HG03280 (cell line): ENCODE data around the gene ZMYND8.
"Not testable (repeated sequence)": the region's sequence is repeated elsewhere in the genome, so short reads cannot be mapped to it uniquely, and the experiment has no call there.

Source experiments
- ATAC-seq: cut with Tn5 transposase; IDR thresholded peaks from one replicate; pipeline ENCODE4 v1.9.1; 2021; ENCODE audit warnings: mild to moderate bottlenecking, moderate library complexity; ENCODE audit not compliant: unreplicated experiment

ZMYND8 gene

DNA sequence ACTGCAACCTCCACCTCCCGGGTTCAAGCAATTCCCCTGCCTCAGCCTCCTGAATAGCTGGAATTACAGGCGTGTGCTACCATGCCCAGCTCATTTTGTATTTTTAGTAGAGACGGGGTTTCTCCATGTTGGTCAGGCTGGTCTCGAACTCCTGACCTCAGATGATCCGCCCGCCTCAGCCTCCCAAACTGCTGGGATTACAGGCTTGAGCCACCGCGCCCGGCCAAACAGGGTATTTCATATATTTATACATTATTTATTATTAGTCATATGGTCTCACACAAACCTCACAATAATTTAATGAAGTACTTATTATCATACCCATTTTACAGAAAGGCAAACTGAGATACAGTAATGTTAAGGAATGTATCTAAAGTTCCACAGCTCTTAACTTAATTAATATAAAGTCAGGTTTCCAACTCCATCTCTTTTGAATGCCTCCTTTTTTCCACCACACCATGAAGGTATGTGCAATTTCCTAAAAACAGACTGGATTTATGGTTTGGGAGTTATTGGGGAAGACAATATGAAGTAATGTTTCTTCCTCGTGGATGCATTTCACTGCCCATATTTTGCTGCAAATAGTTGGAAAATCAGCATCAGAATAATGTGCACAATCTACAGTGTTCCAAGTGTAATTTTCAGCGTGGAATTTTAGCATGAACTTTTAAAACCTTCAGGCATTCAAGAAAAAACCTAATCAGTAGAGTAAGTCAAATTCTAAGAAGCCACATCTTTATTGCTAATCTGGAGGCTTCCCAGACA, 65.7 kb downstream of the ZMYND8 start:
- ATAC-seq, result no peak

- no peak for ATAC-seq
These were observed 66.5 kb downstream of the ZMYND8 start for GRCh38 chr20:47290008-47290407.

- no peak for ATAC-seq
These were observed 67.4 kb downstream of the ZMYND8 start for GRCh38 chr20:47289096-47289495.

DNA sequence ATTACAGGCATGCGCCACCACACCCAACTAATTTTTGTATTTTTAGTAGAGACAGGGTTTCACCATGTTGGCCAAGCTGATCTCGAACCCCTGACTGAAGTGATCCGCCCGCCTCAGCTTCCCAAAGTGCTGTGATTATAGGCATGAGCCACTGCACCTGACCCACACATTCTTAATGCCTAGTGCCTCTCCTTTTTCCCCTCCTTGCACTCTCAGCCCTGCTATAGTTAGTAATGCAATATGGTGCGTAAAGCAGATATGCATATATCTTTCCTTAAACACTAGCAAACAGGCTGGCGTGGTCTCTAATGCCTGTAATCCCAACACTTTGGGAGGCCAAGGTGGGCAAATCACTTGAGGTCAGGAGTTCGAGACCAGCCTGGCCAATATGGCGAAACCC, 68.0 kb downstream of the ZMYND8 start:
- ATAC-seq, result not testable (repeated sequence)

- ATAC-seq, result no peak
These were observed 68.8 kb downstream of the ZMYND8 start for GRCh38 chr20:47287609-47288144.

DNA sequence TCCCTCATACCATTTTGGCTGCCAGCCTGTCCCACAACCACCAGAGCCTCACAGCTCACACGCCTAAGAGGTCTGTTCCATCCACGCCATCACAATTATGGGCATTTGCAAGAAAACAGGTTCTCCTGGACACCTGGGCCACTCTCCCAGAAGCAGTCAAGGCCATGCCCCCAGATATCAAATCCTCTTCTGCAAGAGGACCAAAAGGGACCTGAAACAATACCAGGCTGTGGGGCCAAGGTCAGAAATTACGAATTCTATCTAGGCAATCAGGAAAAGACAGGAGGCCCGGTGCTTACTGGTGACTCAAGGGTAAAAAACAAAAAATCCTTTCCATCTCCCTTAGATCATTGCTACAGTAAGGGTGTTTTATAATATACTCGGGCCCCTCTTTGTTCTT, 69.8 kb downstream of the ZMYND8 start:
- ATAC-seq, result no peak

GRCh38 chr20:47285189-47285588, 71.3 kb downstream of the ZMYND8 start:
- no peak for ATAC-seq

DNA sequence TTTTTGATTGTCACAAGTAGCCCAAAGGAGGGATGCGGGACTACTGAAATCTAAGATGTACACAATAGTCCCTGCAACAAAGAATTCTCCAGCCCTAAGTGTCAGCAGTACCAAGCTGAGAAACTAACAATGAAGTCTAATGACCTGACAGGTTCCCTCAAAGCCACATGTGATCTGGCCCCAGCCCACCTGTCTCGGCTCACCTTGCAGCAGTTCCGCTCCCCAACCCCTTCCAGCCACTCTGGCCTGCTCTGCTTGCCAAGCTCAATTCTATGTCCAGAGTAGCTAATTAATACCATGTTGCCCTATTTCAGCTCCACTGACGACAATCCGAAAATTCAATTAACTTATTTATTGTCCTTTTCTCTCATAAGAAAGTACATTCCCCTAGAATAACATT, 72.1 kb downstream of the ZMYND8 start:
- ATAC-seq, result no peak

GRCh38 chr20:47283411-47283810, 73.1 kb downstream of the ZMYND8 start:
- no peak for ATAC-seq

- no peak for ATAC-seq
These were observed 73.6 kb downstream of the ZMYND8 start for GRCh38 chr20:47282864-47283263.

GRCh38 chr20:47281376-47281775, 75.1 kb downstream of the ZMYND8 start:
- no peak for ATAC-seq

GRCh38 chr20:47280668-47281067, 75.8 kb downstream of the ZMYND8 start:
- ATAC-seq, result no peak

DNA sequence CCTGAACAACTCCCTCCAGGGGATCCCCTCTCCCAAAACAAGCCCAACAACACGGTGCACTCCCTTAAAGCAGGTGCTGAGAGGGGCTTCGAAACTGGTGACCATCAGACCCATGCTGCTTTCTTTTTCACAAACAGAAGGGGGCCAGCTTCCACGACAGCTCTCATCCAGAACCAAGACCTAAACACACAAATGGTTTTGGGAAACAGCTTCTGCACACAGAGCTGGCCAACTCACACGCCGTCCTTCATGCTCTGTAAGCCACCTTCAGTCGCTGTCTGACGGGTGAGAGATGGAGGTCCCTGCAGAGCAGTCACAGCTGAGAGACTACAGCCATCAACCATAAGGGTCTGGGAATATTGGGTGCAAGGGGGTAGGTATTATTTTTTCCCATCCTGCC, 76.3 kb downstream of the ZMYND8 start:
- ATAC-seq, result no peak

GRCh38 chr20:47278907-47279348, 77.6 kb downstream of the ZMYND8 start:
- no peak for ATAC-seq

DNA sequence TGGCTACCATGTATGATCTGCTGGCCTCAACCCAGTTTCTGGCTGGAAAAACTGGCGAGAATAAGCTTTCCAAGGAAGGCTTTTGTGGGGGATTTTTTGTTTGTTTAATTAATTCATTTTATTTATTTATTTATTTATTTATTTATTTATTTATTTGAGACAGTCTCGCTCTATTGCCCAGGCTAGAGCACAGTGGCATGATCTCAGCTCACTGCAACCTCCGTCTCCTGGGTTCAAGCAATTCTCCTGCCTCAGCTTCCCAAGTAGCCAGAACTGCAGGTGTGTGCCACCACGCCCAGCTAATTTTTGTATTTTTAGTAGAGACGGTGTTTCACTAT, 79.0 kb downstream of the ZMYND8 start:
- not testable (repeated sequence) for ATAC-seq

DNA sequence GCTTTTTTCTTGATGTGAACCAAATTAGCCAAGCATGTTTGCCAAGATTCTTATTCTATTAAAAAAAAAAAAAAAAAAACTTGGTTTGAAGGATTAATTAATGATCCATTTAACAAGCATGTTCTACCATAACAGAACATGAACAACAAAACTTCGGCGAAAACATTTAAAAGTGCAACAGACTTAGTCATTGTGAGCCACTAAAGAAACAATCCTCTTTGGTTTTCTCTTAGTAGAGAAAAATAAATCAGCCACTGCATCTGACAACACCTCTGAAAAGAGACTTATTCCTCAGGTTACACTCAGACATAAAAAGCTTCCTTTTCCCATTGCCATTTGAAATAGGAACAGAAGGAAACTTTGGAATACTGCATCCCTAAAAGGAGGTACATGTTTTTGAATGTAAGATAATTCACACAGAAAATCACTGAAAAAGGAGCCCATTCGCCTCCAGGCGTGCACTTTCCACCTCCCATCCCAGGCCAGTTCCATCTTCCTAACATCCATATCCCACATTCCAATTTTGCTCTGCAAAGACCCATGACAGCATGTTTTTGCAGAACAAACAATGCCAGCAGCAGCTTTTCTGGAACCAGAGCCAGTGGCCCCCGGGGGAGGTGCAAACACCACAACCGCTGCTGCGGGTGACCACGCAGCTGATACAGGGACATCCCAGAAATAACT, 79.5 kb downstream of the ZMYND8 start:
- no peak for ATAC-seq

DNA sequence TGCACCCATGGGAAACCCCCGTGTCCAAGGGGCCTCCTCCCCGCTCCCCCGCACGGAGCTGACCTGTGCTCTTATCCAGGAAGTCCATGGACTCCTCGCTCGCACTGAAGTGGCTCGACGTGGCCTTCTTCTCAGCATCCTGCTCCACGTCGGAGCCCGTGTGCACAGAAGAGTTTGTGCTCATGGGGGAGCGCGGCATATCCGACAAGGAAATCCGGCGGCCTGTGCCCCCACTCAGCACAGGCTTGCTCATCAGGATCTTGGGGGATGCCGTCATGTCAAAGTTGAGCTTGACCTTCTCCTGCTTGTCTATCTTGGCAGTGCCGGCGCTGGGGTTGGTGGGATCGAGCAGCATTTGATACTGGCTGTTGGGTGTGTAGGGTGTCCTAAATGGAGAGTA, 80.2 kb downstream of the ZMYND8 start:
- ATAC-seq, result no peak

GRCh38 chr20:47275548-47275947, 81.0 kb downstream of the ZMYND8 start:
- no peak for ATAC-seq

DNA sequence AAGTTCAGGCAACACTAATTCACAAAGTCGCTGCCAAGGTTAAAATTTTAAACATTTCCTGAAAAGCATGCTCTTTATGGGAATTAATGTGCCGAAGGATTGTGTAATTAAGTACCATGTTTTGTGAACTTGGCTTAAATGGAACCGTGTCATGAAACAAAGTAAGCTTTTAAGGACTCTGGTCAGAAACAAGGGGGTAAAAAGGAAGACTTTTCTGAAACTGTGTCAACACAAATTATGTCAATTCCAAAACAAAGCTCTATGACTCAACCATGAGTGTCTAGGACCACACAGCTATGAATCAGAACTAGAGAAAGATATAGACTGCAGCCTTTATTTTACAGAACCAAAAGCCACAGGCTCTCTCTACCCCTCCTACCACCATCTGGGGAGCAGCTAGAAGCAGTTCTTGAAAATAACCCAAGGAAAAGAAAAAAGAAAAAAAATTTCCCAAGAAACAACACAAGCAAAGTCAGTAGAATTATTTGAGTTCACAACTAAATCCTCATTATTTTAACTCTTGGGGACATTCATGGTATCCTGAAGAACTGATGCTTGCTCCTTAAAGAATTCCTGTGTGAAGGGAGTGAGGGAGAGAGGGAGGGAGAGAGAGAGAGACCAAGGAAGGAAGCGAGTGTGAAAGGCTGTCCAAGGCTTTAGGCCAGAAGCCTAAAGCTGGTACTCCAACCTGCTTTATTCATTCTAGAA, 81.9 kb downstream of the ZMYND8 start:
- peak; percentile 90 for ATAC-seq

DNA sequence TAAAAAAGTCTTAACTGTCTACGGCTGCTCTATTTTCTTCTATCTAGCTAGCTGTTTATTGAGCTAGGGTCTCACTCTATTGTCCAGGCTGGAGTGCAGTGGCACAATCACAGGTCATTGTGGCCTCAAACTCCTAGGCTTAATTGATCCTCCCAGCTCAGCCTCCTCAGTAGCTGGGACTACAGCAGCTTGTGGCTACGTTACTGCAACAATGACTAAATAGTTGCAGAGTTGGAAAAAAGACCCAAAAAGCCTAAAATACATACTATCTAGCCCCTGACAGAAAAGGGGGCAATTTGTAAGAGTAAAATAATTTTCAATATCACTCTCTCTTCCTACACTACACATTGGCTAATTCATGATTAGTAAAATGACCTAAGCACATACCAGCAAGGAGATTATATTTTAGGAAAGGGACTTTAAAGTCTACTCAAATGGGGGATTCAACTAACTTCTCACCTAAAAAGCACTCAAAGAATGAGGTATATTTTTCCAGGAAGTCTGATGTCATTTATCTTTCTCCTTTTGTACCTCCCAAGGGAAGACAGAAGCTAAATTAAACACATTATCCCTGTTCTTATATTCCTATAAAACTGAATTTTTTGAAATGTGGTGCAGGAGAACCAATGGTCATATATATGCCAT, 82.8 kb downstream of the ZMYND8 start:
- no peak for ATAC-seq

DNA sequence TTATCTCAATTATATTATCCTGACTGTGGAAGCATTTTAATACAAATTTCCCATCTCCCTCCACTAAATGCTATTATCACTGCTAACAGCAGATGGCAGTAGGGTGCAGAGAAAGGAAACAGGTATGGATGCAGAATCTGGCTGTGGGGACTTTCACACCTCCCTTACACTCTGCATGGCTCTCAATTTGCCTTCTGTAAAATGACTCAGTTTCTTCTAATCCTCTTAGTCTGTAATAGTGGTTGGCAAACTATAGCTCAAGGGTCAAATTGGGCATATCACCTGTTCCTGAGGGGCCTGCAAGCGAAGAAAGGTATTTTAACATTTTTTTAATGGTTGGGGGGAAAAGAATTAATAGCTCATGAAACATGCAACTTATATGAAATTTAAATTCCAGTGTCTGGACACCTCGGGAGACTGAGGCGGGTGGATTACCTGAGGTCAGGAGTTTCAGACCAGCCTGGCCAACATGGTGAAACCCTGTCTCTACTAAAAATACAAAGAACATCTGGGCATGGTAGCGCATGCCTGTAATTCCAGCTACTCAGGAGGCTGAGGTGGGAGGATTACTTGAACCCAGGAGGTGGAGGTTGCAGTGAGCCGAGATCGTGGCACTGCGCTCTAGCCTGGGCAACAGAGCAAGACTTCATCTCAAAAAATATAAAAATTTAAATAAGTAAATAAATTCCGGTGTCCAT, 83.5 kb downstream of the ZMYND8 start:
- ATAC-seq, result no peak
